Hepatocyte (in vitro differentiated cells): ENCODE data around the gene ZNF330. TPM values are rescaled to one million over a fixed set of nuclear protein-coding genes. Genes with fewer than 3 reads are reported as not detected.

Experiments used
- DNase-seq: peaks from one replicate; pipeline ENCODE4 v3.0.0-alpha.2; 2016; ENCODE audit warnings: low spot score
- H2AFZ ChIP-seq: fragments of 200-600 bp; sonication (generic); 2 replicates; pipeline ENCODE4 v1.6.0; 2016; ENCODE audit warnings: antibody characterized with exemption, mild to moderate bottlenecking
- H3K27ac ChIP-seq: fragments of 200-600 bp; sonication (generic); 2 replicates; pipeline ENCODE4 v1.5.1; 2016; ENCODE audit warnings: mild to moderate bottlenecking
- H3K27me3 ChIP-seq: fragments of 200-600 bp; sonication (generic); 2 replicates; pipeline ENCODE4 v1.6.1; 2016
- H3K36me3 ChIP-seq: fragments of 200-600 bp; sonication (generic); replicated peaks from 2 replicates; pipeline ENCODE4 v1.5.1; 2016; ENCODE audit warnings: low read depth; ENCODE audit not compliant: insufficient read depth
- H3K4me1 ChIP-seq: fragments of 200-600 bp; sonication (generic); 2 replicates; pipeline ENCODE4 v1.5.1; 2016; ENCODE audit warnings: mild to moderate bottlenecking, moderate library complexity; ENCODE audit not compliant: insufficient read depth
- H3K4me2 ChIP-seq: fragments of 200-600 bp; sonication (generic); 2 replicates; pipeline ENCODE4 v1.6.0; 2016
- H3K4me3 ChIP-seq: fragments of 200-600 bp; sonication (generic); 2 replicates; pipeline ENCODE4 v1.5.1; 2016; ENCODE audit warnings: mild to moderate bottlenecking
- H3K79me2 ChIP-seq: fragments of 200-600 bp; sonication (generic); 2 replicates; pipeline ENCODE4 v1.6.0; 2017; ENCODE audit warnings: mild to moderate bottlenecking
- H3K9me2 ChIP-seq: fragments of 200-600 bp; sonication (generic); replicated peaks from 2 replicates; pipeline ENCODE4 v1.6.0; 2017; ENCODE audit warnings: mild to moderate bottlenecking; ENCODE audit not compliant: insufficient read depth
- H3K9me3 ChIP-seq: fragments of 200-600 bp; sonication (generic); 2 replicates; pipeline ENCODE4 v1.5.1; 2016; ENCODE audit warnings: low read depth, mild to moderate bottlenecking
- H4K20me1 ChIP-seq: fragments of 200-600 bp; sonication (generic); 2 replicates; pipeline ENCODE4 v1.6.0; 2016; ENCODE audit warnings: mild to moderate bottlenecking; ENCODE audit not compliant: insufficient read depth, poor library complexity, severe bottlenecking
- EZH2 ChIP-seq: fragments of 200-600 bp; sonication (generic); IDR thresholded peaks from 2 replicates; pipeline ENCODE4 v1.6.1; 2016; ENCODE audit warnings: antibody characterized with exemption, mild to moderate bottlenecking, borderline replicate concordance
- EZH2phosphoT487 ChIP-seq: fragments of 200-600 bp; sonication (generic); IDR thresholded peaks from one replicate; pipeline ENCODE4 v1.6.1; 2018; ENCODE audit warnings: antibody characterized with exemption, mild to moderate bottlenecking, low read depth, moderate library complexity; ENCODE audit not compliant: unreplicated experiment, severe bottlenecking
- WGBS: methylation state at CpG from one replicate; pipeline ENCODE4 v1.1.6; 2016; ENCODE audit warnings: low lambda C conversion rate; ENCODE audit errors: missing lambda C conversion rate; 5-methylcytosine and 5-hydroxymethylcytosine counted together
- polyA plus RNA-seq: library from polyadenylated mRNA; unstranded; fragments of >200 nt; fragmentation: Nextera tagmentation; extraction: Ambion mirVana; gene quantifications from 2 replicates; pipeline ENCODE4 v1.2.1, GENCODE V29; 2016
- total RNA-seq: library from RNA; depleted of rRNA; stranded (reverse); fragments of >200 nt; gene quantifications from 2 replicates; pipeline ENCODE4 v1.2.3, GENCODE V29; 2014
- TF ChIP-seq, protein P1 (sequence below): fragments of 200-600 bp; sonication (generic); IDR thresholded peaks from 2 replicates; pipeline ENCODE4 v1.5.1; 2016; ENCODE audit warnings: antibody characterized with exemption, mild to moderate bottlenecking; ENCODE audit not compliant: poor library complexity

The ZNF330 gene
- total and polyA plus RNA-seq, 2 experiments from 2014 or later = 32.9 to 45.5 TPM

DNA sequence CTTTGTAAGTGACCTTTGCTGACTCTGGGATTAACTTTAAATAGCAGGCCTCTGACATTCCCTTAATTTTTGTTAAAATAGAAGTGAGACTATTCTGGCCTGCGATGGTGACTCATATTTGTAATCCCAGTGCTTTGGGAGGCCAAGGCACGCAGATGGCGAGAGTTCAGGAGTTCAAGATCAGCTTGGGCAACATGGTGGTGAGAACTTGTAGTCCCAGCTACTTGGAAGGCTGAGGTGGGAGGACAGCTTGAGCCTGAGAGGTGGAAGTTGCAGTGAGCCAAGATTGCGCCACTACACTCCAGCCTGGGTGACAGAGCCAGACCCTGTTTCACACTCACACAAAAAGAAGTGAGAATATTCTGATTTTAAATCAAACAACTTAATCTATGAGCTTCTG, 27.3 kb downstream of the ZNF330 start:
- Histone ChIP-seq H2AFZ (no peak overlapping the region), H3K27ac (no peak overlapping the region), H3K27me3 (no peaks in the 10 kb centered on the region), H3K36me3 (no peaks in the 10 kb centered on the region), H3K4me1 (no peaks in the 10 kb centered on the region), H3K9me2 (no peaks in the 10 kb centered on the region), H3K79me2 (no peaks in the 10 kb centered on the region), H4K20me1 (no peaks in the 10 kb centered on the region), H3K4me3 (no peak overlapping the region), H3K4me2 (no peak overlapping the region), H3K9me3 (no peaks in the 10 kb centered on the region)
- TF ChIP-seq EZH2phosphoT487 = no peak
- TF ChIP-seq, protein P1, sequence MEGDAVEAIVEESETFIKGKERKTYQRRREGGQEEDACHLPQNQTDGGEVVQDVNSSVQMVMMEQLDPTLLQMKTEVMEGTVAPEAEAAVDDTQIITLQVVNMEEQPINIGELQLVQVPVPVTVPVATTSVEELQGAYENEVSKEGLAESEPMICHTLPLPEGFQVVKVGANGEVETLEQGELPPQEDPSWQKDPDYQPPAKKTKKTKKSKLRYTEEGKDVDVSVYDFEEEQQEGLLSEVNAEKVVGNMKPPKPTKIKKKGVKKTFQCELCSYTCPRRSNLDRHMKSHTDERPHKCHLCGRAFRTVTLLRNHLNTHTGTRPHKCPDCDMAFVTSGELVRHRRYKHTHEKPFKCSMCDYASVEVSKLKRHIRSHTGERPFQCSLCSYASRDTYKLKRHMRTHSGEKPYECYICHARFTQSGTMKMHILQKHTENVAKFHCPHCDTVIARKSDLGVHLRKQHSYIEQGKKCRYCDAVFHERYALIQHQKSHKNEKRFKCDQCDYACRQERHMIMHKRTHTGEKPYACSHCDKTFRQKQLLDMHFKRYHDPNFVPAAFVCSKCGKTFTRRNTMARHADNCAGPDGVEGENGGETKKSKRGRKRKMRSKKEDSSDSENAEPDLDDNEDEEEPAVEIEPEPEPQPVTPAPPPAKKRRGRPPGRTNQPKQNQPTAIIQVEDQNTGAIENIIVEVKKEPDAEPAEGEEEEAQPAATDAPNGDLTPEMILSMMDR = no peak
- TF ChIP-seq EZH2 = no peak
- 83% methylated on average over 4 of the region's 4 CpGs for WGBS
- no peak for DNase-seq

DNA sequence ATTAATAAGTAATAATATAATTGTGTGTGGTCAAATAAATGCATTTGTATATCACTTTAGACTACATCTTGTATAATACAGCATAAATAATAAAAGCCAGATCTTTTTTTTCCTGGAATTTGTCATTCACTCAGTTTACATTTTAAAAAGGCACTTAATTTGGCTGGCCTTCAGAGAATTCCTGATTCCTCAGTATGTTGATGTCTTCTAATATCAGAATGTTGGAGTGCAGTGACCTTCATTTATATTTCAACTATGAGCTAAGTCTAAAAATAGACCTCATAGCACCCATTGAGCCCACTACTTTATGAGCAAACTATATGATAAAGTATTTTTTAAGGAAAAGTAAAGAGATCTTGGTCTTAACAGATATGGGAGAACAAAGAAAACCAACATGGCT, 27.8 kb downstream of the ZNF330 start:
- DNase-seq = no peak
- no peak overlapping the region for H3K4me2 ChIP-seq

DNA sequence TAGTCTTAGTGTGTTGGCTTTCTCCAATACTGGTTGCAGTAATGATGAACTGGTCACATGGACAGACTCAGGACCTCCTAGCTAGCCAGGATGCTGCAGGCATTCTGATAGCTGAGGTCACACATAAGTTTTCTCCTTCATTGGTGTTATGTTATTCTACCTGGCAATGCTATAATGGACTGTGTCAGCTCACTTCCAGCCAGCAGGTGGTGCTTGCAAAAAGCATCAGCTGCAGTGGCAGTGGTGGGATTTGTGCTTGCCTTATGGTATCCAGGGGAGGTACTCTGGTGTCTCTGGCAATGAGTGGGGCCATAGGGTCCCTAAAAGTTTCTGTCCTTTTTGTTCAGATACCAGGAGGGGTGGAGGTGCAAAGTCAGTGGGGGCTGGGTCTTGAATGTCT, 33.6 kb downstream of the ZNF330 start:
- H3K9me2 ChIP-seq = no peaks in the 10 kb centered on the region
- TF ChIP-seq EZH2phosphoT487 (no peak), EZH2 (no peak)
- TF ChIP-seq, protein P1 = no peak
- DNase-seq = no peak
- no peak overlapping the region for H2AFZ ChIP-seq
- no peaks in the 10 kb centered on the region for H3K79me2 ChIP-seq
- H3K9me3 ChIP-seq = no peaks in the 10 kb centered on the region
- H3K27ac ChIP-seq = no peak overlapping the region
- H4K20me1 ChIP-seq = no peaks in the 10 kb centered on the region
- H3K4me1 ChIP-seq = no peaks in the 10 kb centered on the region
- H3K27me3 ChIP-seq = no peaks in the 10 kb centered on the region
- H3K4me2 ChIP-seq = no peak overlapping the region
- H3K36me3 ChIP-seq = no peaks in the 10 kb centered on the region
- no peak overlapping the region for H3K4me3 ChIP-seq

More for the DNA sequence above, 27.8 kb downstream of the ZNF330 start:
- no peak for TF ChIP-seq EZH2phosphoT487
- TF ChIP-seq EZH2 = no peak
- TF ChIP-seq, protein P1 = no peak
- H4K20me1 ChIP-seq = no peaks in the 10 kb centered on the region
- H3K79me2 ChIP-seq = no peaks in the 10 kb centered on the region
- H2AFZ ChIP-seq = no peak overlapping the region
- H3K9me3 ChIP-seq = no peaks in the 10 kb centered on the region
- H3K27ac ChIP-seq = no peak overlapping the region
- no peaks in the 10 kb centered on the region for H3K27me3 ChIP-seq
- H3K9me2 ChIP-seq = no peaks in the 10 kb centered on the region
- H3K36me3 ChIP-seq = no peaks in the 10 kb centered on the region
- no peak overlapping the region for H3K4me3 ChIP-seq
- H3K4me1 ChIP-seq = no peaks in the 10 kb centered on the region

DNA sequence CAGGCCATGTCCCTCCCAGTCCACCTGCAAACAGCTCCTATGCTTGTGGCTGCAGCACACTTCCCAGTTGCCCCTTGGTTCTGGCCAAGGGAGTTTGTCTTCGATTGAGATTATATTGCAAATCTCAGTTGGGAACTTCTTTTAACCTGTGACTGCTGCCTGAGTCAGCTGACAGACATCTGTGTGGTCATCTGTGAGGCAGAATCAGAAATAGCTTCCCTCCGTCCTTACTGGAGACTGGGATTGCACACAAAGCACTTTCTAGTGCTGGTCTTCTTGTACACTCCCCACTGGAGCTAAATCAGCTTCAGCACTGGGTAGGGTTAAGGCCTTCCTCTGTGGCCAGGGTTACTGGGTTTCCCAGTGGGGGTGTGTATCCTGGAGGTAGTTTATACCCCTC, 34.3 kb downstream of the ZNF330 start:
- no peaks in the 10 kb centered on the region for H4K20me1 ChIP-seq
- no peak overlapping the region for H3K4me3 ChIP-seq
- no peaks in the 10 kb centered on the region for H3K9me3 ChIP-seq
- no peaks in the 10 kb centered on the region for H3K36me3 ChIP-seq
- 90% methylated on average over 2 of the region's 2 CpGs for WGBS
- TF ChIP-seq, protein P1 = no peak
- TF ChIP-seq EZH2phosphoT487 (no peak), EZH2 (no peak)
- H3K4me1 ChIP-seq = no peaks in the 10 kb centered on the region
- no peaks in the 10 kb centered on the region for H3K9me2 ChIP-seq
- H2AFZ ChIP-seq = no peak overlapping the region
- DNase-seq = no peak
- H3K27me3 ChIP-seq = no peaks in the 10 kb centered on the region
- no peak overlapping the region for H3K27ac ChIP-seq
- no peak overlapping the region for H3K4me2 ChIP-seq
- no peaks in the 10 kb centered on the region for H3K79me2 ChIP-seq
